Nephron (organoid): ENCODE results near the gene EDDM13.
A peak's percentile ranks its signal among the peaks of the same experiment; 100 is the strongest.

Experiments
- H3K27ac Mint-ChIP-seq, 3 experiments: 2 replicates each; pipeline ENCODE4 v1.8.0; 2020; ENCODE audit warnings: mixed read lengths in 3 of 3, mild to moderate bottlenecking in 2 of 3, moderate library complexity in 1 of 3
- H3K27me3 Mint-ChIP-seq: 2 replicates; pipeline ENCODE4 v1.8.0; 2021; ENCODE audit warnings: low read depth, mild to moderate bottlenecking, moderate library complexity, mixed read lengths
- H3K36me3 Mint-ChIP-seq: 2 replicates; pipeline ENCODE4 v1.8.0; 2020; ENCODE audit warnings: low read depth, mixed read lengths
- H3K4me1 Mint-ChIP-seq: 2 replicates; pipeline ENCODE4 v1.8.0; 2020; ENCODE audit warnings: mixed read lengths
- H3K4me3 Mint-ChIP-seq, 3 experiments: 2 replicates each; pipeline ENCODE4 v1.8.0; 2020; ENCODE audit warnings: mild to moderate bottlenecking in 3 of 3, mixed read lengths in 3 of 3, moderate library complexity in 2 of 3
- H3K9me3 Mint-ChIP-seq: 2 replicates; pipeline ENCODE4 v1.8.0; 2020; ENCODE audit warnings: mixed read lengths
- TF ChIP-seq, protein P1 (sequence below), 3 experiments: fragments of 200-600 bp; sonication (generic); IDR thresholded peaks; one replicate each; pipeline ENCODE4 v1.5.0; 2021; ENCODE audit warnings: antibody characterized with exemption in 3 of 3; ENCODE audit not compliant: unreplicated experiment in 3 of 3

EDDM13 gene

DNA sequence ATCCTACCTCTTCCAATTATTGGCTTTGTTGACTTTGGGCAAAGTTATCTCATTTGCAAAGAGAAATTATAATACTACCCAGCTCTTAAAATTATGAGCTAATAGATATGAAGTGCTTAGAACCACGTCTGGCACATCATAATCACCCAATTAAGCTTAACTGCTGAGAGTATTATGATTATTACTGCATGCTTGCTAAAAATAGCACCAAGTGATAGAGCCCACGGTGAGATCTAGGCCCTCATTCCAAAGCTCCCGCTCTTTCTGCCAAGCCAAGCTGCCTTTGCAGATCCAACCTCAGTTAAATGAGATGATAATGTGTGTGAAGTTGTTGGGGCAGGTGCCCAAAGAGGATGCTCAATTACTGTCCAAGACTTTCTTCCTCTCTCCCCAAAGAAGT, 6.5 kb upstream of the EDDM13 start:
- Mint-ChIP-seq H3K4me3 (no peak overlapping the region), H3K9me3 (no peaks in the 10 kb centered on the region), H3K27ac (no peak overlapping the region), H3K36me3 (peaks cover 24% of the 10 kb centered on the region), H3K27me3 (no peaks in the 10 kb centered on the region), H3K4me1 (peaks cover 11% of the 10 kb centered on the region)
- TF ChIP-seq, protein P1, sequence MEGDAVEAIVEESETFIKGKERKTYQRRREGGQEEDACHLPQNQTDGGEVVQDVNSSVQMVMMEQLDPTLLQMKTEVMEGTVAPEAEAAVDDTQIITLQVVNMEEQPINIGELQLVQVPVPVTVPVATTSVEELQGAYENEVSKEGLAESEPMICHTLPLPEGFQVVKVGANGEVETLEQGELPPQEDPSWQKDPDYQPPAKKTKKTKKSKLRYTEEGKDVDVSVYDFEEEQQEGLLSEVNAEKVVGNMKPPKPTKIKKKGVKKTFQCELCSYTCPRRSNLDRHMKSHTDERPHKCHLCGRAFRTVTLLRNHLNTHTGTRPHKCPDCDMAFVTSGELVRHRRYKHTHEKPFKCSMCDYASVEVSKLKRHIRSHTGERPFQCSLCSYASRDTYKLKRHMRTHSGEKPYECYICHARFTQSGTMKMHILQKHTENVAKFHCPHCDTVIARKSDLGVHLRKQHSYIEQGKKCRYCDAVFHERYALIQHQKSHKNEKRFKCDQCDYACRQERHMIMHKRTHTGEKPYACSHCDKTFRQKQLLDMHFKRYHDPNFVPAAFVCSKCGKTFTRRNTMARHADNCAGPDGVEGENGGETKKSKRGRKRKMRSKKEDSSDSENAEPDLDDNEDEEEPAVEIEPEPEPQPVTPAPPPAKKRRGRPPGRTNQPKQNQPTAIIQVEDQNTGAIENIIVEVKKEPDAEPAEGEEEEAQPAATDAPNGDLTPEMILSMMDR (IDR thresholded peaks at IDR 0.05; ENCODE audit: unreplicated experiment in 3 of 3) = no peak

DNA sequence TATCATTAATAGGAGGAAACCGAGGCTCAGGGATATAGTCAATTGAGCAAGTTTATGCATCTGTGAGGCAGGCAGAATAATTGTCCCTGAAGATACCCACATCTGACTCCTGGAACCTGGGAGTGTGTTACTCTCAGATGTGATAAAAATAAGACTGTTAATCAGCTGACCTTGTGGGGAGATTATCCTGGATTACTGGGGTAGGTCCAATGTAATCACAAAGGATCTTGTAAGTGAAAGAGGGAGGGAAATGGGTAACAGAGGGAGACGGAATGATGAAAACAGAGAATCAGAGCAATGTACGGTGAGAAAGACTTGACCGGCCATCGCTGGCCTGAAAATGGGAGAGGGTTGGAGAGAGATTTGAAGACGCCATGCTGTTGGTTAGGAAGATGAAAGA, 3.2 kb upstream of the EDDM13 start:
- H3K4me1 Mint-ChIP-seq = peaks cover 16% of the 10 kb centered on the region
- no peaks in the 10 kb centered on the region for H3K9me3 Mint-ChIP-seq
- H3K4me3 Mint-ChIP-seq = no peak overlapping the region
- TF ChIP-seq, protein P1 (IDR thresholded peaks at IDR 0.05; ENCODE audit: unreplicated experiment in 3 of 3) = no peak
- no peaks in the 10 kb centered on the region for H3K27me3 Mint-ChIP-seq
- no peak overlapping the region for H3K27ac Mint-ChIP-seq
- H3K36me3 Mint-ChIP-seq = peaks cover 26% of the 10 kb centered on the region

DNA sequence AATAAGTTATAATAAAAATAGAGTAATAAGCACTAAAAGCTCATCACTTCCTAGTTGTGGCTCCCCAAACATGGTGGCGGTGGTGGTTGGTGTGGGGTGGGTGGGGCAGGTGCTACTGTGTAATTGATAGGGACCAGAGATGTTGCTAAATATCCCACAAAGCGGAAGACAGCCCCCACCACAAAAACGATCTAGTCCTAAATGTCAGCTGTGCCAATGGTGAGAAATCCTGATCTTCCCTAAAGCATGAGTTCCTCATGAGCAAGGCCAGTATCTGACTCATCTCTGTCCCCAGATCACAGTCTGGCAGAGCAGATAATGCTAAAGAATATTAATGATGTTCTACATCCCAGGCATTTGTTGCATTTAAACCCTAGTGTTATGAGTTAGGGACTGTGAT, 1.9 kb upstream of the EDDM13 start:
- peaks cover 31% of the 10 kb centered on the region for H3K36me3 Mint-ChIP-seq
- no peak overlapping the region for H3K27ac Mint-ChIP-seq
- H3K27me3 Mint-ChIP-seq = no peaks in the 10 kb centered on the region

DNA sequence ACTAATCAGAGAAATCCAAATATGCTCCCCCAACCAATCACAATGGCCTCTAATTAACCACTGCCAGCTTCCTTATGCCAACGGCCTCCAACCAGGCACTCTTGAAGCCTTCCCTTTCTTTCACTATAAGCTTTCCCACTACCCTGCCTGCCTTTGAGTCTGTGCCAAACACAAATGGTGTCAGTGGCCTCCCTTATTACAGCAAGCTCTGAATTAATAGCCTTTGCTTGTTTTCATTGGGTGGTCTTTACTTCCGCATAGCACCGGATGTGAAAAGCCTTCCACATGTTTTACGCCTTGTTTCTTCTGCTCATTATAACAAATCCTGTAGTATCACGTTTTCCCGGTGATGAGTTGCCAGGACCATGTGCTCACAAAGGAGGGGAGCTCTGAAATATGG, 1.4 kb upstream of the EDDM13 start:
- H3K4me3 Mint-ChIP-seq = no peak overlapping the region
- peak overlapping the region in 2 of 3 experiments; percentile 17 to 35 for H3K27ac Mint-ChIP-seq
- TF ChIP-seq, protein P1 (IDR thresholded peaks at IDR 0.05; ENCODE audit: unreplicated experiment in 3 of 3) = no peak
- H3K4me1 Mint-ChIP-seq = peaks cover 16% of the 10 kb centered on the region
- no peaks in the 10 kb centered on the region for H3K9me3 Mint-ChIP-seq
- H3K27me3 Mint-ChIP-seq = no peaks in the 10 kb centered on the region
- peaks cover 36% of the 10 kb centered on the region for H3K36me3 Mint-ChIP-seq

More for the DNA sequence above, 1.9 kb upstream of the EDDM13 start:
- H3K4me1 Mint-ChIP-seq = peaks cover 16% of the 10 kb centered on the region
- TF ChIP-seq, protein P1 (IDR thresholded peaks at IDR 0.05; ENCODE audit: unreplicated experiment in 3 of 3) = no peak
- H3K9me3 Mint-ChIP-seq = no peaks in the 10 kb centered on the region
- no peak overlapping the region for H3K4me3 Mint-ChIP-seq

DNA sequence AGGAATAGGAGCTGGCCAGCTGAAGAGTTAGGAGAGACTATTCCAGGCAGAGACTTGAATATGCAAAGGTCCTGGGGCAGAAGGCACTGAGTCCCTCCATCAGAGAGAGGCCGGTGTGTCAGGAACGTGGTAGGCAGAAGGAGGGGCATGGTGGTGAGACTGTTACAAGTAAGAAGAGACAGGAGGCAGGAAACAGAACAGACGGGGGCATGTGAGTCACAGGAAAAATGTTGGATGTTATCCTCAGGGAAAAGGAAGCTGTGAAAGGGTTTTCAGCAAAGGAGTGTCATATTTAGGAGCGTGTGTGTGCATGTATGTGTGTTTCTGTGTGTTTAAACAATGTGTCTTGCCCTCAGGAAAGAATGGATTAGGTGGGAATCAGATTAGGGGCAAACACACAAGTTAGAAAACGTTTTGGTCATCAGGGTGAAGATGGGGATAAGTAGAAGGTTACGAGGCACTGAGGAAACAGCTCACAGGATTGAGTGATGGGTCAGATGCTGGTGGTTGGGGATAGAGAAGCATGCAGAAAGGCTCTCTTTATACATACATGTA, 1.1 kb downstream of the EDDM13 start:
- Mint-ChIP-seq H3K9me3 (no peaks in the 10 kb centered on the region), H3K27me3 (no peaks in the 10 kb centered on the region), H3K36me3 (peaks cover 46% of the 10 kb centered on the region), H3K4me1 (peaks cover 16% of the 10 kb centered on the region), H3K4me3 (no peak overlapping the region), H3K27ac (no peak overlapping the region)
- TF ChIP-seq, protein P1 (IDR thresholded peaks at IDR 0.05; ENCODE audit: unreplicated experiment in 3 of 3) = no peak

DNA sequence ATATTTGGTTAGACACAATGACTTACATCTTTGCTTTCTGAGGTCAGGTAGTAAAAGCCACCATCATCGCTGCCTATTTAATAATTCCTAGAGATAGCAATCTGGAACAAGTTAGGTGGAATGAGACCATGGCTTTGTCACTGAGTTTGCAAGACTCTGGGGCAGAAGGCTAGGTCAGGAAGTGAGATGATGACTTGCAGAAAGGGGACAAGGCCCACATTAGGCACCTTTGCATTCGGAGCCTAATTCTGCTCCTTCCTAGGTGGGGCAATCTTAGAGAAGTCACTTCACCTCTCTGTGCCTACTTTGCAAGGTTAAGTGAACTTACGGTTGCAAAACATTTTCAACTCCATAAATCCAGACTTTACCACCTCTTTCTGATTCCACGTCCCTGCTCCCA, 10.3 kb downstream of the EDDM13 start:
- Mint-ChIP-seq H3K36me3 (peaks cover 61% of the 10 kb centered on the region), H3K27ac (no peak overlapping the region), H3K4me1 (no peaks in the 10 kb centered on the region)

More for the DNA sequence above, 10.3 kb downstream of the EDDM13 start:
- Mint-ChIP-seq H3K4me3 (no peak overlapping the region), H3K9me3 (no peaks in the 10 kb centered on the region), H3K27me3 (no peaks in the 10 kb centered on the region)
- TF ChIP-seq, protein P1 (IDR thresholded peaks at IDR 0.05; ENCODE audit: unreplicated experiment in 3 of 3) = no peak
